Right forelimb (tissue), 1 donor: ENCODE results near the gene MTA3.

ENCODE experiments used
- DNase-seq: peaks from one replicate; pipeline ENCODE4 v3.0.0-alpha.2; 2018

Gene MTA3

DNA sequence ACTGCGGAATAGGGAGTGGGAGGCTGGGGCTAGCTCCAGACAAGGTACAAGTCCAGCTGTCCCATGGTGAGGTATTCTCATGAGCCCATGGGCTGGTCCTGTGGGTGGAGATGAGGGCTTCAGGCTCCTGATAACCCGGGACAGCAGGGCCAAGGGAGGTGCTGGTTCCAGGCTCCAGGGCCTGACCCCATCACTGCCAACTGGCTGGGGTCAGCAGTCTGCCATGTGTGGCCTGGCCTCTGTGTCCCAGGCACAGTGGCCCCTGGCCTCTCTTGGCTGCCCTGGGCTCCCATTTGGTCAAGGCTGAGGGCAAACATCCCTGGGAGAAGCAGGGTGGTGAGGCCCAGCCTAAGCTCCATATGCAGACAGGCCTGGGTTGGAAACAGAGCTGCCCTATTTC, 196.5 kb downstream of the MTA3 start:
- DNase-seq, result no peak

DNA sequence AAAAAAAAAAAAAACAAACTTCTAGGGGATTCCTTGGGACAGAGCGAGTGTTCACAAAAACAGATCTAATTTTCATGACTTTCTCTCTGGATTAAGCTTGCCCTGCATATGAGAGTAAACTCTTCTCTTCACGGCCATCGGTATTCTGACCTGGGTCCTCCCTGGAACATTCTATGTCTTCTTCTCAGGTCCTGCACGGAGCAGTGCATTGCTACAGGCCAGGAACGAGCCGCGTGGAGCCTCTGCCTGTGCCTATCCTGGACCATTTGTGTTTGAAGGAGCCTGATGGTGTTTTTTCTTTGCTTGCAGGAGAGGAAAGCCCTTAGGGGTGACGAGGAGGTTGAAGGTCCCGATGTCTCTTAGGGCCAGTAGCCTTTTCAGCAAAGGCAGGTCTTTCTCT, 197.3 kb downstream of the MTA3 start:
- DNase-seq, result no peak

DNA sequence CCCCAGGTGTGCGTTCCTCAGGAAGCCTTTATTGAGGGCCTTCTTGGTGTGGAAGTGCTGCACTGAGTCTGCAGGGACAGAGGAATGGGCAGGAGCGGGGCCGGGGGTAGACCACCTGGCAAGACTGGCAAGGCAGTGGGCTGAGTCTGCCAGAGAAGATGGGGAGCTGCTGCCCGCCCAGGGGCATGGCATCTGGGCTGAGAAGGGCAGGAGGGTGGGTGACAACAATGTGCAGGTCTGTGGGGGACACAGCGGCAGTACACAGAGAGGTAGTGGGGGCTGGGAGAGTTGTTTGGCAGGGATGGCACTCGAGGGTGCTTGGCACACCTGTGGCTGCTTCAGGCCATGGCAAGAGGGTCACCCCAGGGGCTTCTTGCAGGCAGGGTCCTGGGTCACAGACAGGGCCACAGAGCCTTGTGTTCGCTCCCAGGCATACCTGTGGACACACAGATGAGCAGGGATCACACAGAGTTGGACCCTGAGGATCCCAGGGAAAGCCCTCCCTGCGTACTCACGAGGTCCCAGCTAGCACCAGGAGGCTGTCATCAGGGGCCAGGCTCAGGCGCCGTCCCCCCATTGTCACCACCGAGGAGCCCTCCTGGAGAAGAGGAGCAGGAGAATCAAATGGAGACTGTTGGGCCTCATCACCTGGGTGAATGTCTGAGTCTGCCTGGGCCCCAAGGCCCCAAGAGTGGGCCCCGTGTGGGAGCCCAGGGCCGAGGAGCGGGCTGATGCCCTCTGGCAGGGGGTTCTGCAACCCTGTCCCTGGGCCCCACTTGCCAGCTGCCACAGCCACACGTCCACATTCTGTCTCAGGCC, 198.9 kb downstream of the MTA3 start:
- no peak for DNase-seq

DNA sequence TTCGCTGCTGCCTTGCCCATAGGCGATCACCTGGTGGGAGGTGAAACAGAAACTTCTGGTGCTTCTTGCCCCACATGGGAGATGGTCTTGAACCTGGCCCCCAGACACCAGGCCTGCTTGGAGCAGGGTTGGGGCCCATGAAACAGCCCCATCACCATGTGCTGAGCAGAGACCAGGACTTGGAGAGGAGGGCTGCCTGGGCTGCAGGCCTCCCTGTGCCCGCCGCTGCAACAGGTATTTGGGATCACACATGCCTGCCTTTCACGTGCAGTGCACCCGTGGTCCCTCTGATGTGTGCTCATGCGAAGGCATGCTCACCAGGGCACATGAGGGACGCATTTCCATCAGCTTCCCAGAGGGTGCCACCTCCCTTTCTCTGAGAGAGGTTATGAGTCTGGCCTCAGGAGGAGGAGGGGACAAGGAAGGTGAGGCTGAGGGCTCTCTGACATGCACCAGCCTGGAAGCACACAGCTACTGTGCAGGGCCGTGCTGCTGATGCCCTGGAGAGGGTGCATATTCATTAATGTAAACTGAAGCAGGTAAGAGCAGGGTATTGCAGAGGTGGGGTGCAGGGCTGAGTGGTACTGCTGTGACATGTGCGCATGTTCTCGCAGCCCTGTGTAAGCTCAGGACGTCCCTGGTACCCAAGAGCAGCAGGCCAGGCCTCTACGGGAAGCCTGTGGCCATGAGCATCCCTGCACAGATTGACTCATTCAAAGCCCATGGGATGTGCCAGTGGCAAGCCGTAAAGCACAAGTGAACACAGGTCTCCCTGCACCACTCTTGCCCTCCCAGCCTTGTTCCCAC, 199.7 kb downstream of the MTA3 start:
- no peak for DNase-seq

DNA sequence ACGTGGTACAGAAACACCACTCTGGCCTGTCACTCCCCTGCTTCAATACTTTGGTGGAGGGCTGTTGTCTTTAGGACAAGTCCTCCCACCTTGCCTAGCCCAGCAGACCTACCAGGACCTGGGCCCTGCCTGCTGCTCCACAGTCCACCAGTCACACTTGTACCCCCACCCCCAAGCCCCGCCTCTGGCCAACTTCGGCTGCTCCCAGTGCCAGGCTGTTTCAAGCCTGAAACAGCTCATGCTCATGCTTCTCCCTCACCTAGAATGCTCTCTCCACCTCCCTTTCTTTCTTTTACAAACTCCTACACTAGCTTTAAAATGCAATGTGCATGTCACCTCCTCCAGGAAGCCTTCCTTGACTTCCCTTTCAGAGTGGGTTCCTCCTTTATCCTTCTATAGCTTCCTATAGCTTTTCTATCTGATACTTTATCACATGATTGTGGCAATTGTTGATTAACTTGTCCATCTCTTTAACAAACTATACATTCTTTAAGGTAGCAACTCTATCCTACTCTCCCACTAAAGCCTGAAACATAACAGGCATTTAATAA, 200.3 kb downstream of the MTA3 start:
- no peak for DNase-seq

DNA sequence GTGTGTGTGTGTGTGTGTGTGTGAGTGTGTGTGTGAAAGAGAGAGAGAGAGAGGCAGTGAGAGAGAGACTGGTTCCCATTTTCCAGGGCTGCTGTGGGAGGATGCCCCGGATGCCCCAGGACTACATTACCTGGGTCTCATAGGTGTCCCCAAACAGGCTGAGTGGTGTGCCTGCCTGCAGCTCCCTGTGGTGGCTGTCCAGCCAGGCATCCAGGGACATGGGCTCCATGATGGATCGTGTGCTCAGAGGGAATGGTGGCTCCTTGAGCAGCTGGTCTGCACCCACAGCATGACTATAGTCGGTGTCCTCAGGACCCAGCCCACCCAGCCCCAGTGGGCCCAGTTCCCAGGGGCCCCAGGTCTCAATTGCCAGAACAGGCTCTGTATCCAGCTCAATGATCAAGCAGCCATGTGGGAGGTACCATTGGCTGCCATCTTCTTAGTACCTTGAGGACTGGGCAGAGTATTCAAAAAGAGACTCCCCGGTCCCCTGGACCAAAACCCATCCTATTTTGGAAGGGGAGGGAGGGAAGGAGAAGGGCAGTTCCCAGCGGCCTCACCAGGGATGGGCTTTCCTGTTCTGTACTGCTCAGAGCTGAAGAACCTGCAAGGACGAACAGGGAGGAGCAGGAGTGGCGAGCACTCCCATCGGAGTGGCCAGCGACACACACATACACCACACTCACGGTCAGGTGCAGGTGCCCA, 201.3 kb downstream of the MTA3 start:
- DNase-seq, result no peak

DNA sequence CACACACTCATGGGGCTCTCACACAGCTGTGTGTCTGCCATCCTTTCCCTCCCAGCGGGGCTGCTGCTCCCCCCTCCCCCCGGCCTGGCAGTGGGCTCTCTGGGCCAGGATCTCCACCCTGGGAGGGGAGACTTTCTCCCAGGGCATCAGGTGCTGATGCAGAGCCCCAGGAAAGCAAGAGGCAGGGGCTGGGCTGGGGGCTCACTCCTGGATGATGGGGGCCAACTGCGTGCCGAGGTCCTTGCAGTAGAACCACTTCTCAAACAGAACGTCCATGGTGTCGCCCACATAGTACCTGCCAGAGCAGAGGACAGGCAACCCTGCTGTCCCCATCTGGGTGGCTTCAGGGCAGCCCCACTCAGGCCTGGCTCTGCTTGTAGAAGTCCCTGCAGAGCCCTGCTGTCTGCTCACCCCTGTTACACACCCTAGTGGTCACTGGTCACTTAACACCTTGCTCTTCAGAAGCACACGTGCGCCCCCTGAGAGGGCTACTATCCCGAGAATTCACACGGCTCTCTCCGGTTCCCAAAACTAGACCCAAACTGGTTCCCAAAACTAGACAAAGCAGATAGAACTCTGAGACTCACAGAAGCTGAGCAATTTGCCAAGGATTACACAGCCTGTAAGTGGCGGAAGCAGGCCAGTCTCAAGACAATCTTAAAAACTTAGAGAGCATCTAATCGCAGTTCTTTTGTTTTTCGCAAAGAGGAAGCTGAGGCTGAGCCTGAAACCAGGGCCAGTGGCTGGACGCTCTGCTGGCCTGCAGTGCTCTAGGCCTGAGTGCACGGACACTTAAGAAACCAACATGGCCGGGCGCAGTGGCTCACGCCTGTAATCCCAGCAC, 202.1 kb downstream of the MTA3 start:
- DNase-seq, result no peak

DNA sequence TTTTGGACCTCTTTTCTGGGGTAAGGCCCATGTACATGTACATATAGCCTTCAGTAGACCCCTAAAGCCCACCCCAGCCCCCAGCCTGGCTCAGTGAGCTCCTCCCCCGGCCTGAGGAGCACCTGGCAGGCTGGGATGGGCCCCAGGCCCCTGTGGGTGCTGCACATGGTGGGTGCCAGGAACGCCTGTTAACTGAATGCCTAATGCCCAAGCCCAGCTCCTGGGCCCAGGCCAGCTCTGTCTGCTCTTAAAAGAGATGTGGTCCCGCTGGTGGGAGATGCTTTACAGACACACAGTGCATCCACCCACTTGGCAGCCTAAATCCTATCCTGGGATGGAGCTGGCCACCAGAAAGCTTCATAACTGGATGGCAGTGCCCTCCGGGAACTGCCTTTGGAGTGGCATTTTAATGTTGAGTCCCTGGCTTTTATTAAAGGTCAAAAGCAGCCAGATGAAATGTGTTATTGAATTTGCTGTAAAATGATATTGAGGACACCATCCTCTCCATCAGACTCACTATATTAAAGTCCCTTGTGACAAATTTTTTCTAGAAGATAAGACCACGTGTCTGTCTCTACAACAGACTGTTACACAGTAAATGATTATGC, 203.2 kb downstream of the MTA3 start:
- no peak for DNase-seq

DNA sequence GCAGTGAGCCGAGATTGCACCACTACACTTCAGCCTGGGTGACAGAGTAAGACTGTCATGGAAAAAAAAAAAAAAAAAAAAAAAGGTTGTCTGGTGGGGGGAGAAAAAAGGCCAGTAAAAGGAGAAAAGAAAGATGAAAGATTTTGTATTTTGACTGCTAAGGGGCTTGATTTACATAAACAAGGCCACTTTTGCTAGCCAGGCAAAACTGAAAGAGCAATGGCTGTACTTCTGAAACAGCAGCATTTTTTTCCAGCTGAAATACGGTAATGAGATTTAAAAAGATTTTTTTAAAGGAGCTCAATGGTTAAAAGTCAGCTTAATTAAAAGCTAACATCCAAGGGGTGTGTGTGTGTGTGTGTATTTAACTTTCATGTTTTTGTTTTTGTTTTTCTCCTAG, 206.8 kb downstream of the MTA3 start:
- DNase-seq, result no peak

DNA sequence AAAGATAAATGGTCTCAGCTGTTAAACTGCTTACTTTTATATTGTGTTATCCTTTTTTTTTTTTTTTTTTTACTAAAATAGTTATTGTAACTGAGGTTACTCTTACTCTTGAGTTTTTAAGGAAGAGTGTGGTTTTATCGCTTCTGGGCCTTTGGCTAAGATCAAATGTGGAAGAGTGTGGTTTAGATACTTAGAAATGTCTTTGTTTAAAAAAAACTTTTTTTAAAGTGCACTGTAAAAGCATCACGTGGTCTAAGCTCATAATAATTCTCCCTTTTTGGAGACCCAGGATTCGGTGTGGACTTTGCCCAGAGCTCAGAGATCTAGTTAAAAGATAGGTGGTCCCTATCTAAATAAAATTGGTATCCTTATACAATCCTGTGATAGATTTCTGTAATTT, 207.4 kb downstream of the MTA3 start:
- no peak for DNase-seq

DNA sequence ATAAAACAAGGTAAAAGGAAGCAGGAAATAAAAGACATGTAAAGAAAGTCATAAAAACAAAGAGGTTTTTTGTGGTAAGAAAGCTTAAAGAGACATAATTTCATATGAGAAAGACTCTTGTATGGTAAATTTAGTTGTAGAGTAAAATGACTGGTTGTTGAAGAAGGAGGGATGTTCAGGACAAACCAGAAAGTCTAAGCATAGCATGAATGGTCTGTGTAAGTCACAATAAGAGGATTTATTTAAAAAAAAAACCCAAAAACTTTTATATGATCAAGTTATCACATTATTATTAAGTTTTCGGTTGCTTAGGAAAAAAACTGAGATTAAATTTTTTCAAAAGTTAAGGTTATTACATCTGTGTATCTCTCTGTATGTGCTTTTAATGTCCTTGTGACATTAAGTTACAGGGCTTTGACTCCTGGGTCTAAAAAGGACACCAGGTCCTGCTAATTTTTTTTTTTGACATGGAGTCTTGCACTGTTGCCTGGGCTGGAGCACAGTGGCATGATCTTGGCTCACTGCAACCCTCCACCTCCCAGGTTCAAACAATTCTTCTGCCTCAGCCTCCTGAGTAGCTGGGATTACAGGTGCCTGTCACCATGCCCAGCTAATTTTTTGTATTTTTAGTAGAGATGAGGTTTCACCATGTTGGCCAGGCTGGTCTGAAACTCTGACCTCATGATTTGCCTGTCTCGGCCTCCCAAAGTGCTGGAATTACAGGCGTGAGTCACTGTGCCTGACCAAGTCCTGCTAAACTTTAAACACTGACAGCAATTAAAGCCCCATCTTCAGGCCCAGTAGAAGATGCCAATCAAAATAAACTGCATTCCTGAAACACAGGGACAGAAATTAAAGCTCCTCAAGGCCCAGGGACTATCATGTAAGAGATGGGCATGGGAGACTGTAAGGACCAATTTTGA, 209.7 kb downstream of the MTA3 start:
- no peak for DNase-seq

DNA sequence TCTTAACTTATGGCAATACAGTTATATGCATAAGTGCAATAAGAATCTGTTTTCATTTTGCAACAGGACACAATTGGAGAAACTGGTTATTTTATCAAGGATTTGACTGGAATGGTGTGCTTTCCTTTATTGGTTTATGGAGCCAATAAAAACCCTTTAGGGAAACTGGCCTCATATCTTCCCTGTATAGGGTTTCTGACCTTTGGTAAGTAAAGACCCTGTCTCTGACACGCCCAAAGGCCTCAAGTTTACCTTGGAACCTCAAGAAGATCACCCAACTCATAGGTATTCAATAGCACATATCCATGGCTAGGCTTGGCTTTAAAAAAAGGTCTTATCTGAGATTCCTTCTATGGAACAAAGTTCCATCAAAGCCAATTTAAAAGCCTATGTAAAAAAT, 212.7 kb downstream of the MTA3 start:
- DNase-seq, result no peak

DNA sequence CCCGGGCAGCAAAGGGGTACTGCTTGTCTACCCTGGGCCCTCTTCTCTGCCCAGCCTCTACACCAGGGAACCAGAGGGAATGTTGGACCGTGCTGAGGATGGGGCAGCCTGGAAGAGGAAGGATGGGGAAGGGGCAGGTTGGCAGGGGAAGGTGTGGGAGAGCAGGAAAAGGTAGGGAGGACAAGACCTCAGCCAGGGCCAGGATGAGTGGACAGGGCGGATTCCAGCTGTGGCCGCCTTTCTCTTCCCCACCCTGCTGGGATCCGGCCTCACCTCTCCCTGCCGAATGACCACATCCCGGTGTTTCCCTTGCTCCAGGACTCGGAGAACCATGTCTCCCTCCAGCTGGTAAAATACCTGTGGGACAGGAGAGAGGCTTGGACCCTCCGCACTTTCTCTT, 215.1 kb downstream of the MTA3 start:
- DNase-seq, result no peak

DNA sequence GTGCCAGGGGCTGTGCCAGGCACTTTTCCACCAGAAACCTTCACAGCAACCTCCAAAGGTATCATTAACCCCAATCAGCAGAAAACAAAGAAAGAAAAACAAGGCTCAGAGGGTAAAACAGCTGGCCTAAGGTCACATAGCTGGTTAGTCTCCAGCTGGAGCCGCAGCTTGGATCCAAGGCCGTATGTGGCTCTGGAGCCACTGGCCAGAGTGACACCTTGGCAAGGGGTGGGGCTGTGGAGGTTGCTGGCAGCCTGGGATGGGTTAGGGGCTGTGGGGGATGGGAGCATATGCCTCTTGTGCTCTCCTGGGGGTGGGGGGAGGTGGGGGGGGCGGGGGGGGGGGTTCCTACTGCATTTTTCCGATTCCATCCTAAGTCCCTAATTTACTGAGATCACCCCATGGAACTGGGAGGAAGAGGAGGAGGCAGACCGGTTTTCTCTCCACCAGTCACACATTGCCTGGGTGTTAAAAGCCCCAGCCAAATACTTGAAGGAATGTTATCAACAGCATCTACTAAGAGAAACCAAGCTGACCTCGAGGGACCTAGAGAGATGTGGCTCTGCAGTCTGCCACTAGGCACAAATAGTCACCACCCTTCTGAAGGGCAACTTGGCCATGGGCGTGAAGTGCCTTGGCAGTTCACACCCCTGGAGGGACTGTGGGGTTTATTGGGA, 215.9 kb downstream of the MTA3 start:
- DNase-seq, result no peak

DNA sequence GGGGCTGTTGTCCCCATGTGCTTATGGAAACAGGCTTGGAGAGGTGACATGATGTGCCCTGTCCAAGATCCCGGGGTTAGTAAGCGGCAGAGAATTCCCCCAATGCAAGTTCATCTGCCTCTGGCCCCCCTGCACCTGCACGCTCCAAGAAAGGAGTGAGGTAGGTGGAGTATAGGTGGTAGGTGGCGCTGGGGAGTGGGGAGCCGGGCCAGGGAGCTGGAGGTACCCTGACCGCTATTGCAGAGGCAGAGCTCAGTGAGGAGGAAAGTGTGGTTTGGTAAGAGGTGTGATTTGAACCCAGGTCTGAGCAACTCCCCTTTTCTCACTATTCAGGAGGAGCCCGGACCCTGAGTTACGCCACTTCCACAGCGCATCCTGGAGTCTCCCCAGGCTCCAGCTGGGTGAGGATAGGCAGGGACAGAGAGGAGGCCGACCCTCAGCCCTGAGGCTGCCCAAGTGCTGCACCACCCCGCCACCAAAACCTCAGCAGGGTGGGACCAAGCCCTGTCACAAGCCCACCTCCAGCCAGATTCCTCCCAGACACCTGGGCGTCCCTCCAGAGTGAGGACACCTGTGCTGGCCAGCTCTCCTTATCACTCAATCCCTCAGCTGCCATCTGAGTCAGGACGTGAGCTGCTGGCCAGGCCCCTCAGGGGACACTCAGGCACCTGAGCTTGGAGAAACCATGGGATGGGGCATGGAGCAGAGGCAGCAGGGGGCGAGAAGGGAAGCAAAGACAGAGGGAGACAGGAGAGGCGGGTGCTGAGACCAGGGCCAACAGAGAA, 218.3 kb downstream of the MTA3 start:
- DNase-seq, result no peak

DNA sequence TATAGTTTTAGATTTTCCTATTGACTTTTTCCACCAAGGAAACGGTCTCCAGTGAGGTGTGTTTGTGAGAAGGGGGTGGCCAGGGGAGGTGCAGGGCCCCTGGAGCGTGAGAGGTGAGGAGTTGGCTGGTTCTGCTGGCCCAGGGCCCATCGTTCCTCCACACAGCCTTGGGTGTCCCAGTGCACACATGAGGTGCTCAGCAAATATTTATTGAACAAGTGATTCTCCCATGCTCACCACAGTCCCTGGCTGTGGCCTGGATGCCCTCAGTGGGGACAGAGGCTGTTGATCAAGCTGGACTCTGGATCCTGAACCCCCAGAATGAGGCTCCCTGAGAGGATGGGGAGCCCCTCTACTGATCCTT, 219.0 kb downstream of the MTA3 start:
- DNase-seq, result no peak

DNA sequence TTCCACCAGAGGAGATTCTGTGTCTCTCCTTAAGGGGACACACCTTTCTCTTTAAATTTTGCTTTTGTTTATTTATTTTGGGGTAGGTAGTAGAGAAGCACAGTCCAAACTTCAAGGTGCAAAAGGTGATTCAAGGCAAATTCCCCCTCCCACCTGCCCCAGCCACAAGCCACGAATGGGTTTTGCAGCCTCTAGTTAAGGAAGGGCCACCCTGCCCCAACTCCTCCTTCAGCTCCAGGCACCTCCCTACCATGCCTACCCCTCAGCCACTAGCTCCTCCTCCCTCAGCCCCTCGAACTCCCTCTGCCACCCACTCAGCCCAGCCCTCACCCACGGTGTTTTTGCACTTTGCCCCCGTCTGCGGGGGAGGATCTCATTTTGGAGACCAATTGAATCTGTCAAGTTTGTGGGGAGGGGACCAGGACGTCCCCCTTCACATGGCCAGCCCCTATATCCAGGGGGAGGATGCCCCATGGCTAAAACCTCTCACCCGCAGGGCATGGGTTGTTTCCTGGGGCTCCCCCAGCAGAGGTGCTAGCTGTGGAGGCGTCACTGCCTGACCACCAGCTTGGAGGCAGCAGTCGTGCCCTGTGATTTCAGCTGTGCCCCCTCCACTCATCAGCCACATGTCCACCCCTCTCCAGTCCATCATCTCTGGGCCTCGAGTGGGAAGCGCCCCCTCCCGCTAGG, 219.5 kb downstream of the MTA3 start:
- no peak for DNase-seq

DNA sequence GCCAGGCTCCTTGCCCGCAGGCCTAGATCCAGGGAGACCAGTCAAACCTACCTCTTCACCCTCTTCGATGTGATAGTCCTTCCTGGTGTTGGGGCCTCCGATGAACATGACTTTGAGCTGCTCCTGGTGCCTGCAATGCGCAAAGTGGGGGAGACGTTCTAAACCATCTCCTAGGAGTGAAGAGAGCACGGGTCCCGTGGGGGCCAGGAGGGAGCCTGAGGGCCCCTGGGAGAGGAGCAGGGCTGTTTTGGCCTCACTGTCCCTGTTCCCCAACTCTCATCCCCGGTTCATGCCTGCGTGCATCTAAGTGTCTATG, 220.0 kb downstream of the MTA3 start:
- DNase-seq, result no peak

DNA sequence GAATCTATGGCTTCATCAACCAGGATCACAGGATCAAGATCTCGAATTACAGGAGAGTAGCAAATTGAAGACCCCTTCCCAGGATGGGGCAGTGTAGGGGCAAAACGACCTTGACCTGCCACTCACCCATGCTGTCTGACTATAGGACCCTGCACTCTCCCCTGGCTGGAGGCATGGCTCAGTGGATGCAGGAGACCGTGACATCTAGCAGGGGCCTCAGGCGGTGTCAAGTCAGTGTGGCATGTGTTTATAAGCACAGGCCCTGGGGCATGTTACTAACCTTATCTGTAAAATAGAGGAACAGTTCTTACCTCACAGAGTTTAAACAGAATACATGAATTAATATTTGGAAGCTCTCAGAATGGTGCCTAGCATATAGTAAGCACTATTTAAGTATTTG, 220.4 kb downstream of the MTA3 start:
- no peak for DNase-seq
